T-helper 1 cell treated with Interleukin-12 subunit alpha and Interleukin-12 subunit beta and Interleukin-4 antibody, amounts not matched to agents 30 ng/mL and 1 ng/mL, for 36 hours (primary cell): ENCODE measurements around the gene KAT2B. TPM values are rescaled to one million over a fixed set of nuclear protein-coding genes. Genes with fewer than 3 reads are reported as not detected.

Experiments used
- intact Hi-C: fragments of 100-400 bp; cut with micrococcal nuclease; formaldehyde crosslinking; loops from one replicate; pipeline ENCODE4 v1.15.1; 2024
- total RNA-seq: library from RNA; stranded (reverse); gene quantifications from 2 replicates; pipeline ENCODE4 v1.2.3, GENCODE V29; 2022

The KAT2B gene
- total RNA-seq, 1 donor from 2014 or later = 146 TPM

DNA sequence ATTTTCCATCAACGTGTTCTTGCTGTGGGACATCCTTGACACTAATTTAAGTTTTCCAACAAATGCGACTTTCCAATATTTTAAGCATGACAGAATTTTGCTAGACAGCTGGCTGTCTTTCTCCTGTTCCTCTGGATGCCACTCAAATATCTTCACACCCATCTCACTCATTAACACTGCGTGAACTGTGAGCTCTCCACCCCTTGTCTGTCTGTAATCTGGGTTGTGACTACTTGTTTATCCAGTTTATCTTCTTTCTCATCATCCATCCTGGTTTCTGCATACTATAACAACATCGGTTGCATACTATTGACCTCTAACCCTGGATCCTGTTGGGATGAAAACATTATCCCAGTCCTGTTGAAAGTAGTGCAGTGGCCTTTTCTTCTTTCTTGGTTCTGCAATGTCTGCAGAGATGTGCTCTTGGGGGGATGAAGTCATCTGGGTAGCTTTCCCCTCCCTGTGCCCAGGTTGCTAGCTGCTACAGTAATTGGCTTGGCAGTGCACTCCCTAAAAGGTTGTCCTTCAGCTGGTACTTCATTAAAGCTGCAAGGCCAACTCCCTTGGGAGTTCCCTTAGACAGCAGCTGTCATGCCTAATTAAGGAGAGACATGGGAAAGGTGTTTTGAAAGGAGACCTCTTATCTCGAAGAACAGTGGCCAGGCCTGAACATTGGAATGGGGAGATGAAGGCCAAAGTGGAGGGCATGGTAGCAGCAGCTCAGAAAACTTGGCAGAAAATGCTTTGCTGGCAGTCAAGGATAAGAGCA lies 24.7 kb downstream of the KAT2B start:
- intact Hi-C loops = no loop called here

DNA sequence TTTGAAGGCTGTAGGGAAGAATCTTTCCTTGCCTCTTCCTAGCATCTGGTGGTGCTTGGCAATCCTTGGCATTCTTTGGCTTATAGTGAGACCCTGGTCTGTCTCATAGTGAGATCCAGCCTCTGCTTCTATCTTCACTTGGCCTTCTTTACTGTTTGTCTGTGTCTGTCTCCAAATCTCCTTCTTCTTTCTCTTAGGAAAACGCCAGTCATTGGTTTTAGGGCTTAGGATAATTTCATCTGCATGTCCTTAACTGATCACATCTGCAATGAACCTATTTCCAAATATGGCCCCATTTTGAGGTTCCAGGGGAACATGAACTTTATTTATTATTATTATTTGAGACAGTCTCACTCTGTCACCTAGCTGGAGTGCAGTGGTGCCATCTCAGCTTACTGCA lies 25.8 kb downstream of the KAT2B start:
- intact Hi-C loops = no loop called here

- intact Hi-C loops = no loop called here
These were observed 26.8 kb downstream of the KAT2B start for GRCh38 chr3:20066850-20067617.

- intact Hi-C loops = no loop called here
These were observed 28.4 kb downstream of the KAT2B start for GRCh38 chr3:20068512-20069177.

GRCh38 chr3:20069178-20069532 lies 28.9 kb downstream of the KAT2B start:
- intact Hi-C loops = no loop called here

GRCh38 chr3:20071175-20071574 lies 30.9 kb downstream of the KAT2B start:
- intact Hi-C loops = no loop called here

DNA sequence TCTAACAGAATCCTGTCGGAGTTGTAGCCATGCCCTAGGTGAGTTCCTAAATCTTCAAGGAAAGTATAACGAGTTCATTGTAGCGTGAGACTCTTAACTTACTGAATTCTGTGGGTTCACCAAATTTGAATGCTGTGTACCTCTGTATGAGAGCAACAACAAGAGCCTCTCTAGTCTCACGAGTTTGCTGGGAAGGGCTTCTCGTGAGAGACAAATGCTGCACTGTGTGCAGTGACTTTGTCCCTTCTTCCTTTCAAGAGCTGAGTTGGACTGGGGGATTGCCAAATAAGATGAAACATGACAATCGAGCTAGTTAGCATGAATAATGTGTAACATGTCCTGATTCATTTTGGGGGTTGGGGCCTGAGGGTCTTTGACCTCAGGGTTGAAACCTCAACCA lies 32.2 kb downstream of the KAT2B start:
- intact Hi-C loops = no loop called here

GRCh38 chr3:20073068-20073467 lies 32.8 kb downstream of the KAT2B start:
- intact Hi-C loops = no loop called here

GRCh38 chr3:20073683-20074082 lies 33.4 kb downstream of the KAT2B start:
- intact Hi-C loops = no loop called here

GRCh38 chr3:20074226-20075063 lies 34.2 kb downstream of the KAT2B start:
- intact Hi-C loops = no loop called here

DNA sequence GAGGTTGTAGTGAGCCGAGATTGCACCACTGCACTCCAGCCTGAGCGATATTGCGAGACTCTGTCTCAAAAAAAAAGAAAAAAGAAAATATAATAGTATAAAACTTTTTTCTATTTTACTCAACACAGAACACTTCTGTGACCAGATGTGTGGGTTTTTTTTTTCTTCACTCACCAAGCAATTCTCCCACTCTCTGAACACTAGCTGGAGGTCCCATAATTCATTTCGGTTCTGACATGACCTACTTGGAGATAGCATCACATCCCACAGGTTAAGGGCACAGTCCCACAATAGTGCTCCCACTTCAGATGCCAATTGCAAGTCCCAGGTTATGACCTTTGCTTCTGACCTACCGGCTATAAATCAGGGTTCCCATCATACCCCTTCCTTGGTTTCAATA lies 35.0 kb downstream of the KAT2B start:
- intact Hi-C loops = no loop called here

GRCh38 chr3:20076296-20076997 lies 36.2 kb downstream of the KAT2B start:
- intact Hi-C loops = no loop called here

DNA sequence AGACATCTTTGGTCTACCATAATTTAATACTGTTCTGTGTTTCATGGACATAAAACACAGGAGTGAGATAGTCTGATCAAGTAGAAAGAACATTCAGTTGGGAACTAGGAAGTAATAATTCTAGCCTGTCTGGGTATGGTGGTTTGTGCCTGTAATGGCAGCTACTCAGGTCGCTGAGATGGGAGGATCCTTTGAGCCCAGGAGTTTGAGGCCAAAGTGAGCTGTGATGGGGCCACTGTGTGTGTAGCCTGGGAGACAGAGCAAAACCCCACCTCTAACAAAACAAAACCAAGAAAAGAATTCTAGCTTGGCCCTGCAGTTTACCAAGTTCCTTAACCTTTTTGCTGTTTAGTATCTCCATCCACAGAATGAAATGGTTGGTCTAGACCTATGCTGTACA lies 36.8 kb downstream of the KAT2B start:
- intact Hi-C loops = no loop called here

GRCh38 chr3:20078194-20078714 lies 38.0 kb downstream of the KAT2B start:
- intact Hi-C loops = no loop called here

- intact Hi-C loops = no loop called here
These were observed 39.4 kb downstream of the KAT2B start for GRCh38 chr3:20079621-20080020.

- intact Hi-C loops = no loop called here
These were observed 40.8 kb downstream of the KAT2B start for GRCh38 chr3:20080956-20081554.

GRCh38 chr3:20083253-20083652 lies 43.0 kb downstream of the KAT2B start:
- intact Hi-C loops = no loop called here

DNA sequence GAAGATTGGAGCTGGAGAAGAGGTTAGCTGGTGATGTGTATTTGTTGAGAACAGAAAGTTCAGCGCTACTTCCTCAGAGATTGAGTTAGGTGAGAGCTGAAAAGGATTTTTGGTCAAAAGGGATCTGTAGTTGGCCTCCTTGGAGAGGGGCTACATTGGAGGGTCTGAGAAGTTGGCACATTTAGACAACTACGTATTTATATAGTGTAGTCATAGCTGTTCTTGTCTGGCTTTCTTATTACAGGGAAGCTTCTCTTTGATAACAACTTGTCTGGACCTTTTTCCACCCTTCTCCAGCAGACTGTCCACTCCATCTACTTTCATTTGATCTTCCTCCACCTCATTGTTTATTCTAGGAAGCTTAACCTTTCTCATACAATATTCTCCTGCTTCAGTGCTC lies 43.7 kb downstream of the KAT2B start:
- intact Hi-C loops = no loop called here

- intact Hi-C loops = no loop called here
These were observed 51.2 kb downstream of the KAT2B start for GRCh38 chr3:20091331-20092047.

GRCh38 chr3:20095470-20095869 lies 55.2 kb downstream of the KAT2B start:
- intact Hi-C loops = no loop called here
